ENCODE measurements around the gene AP5S1.

Gene AP5S1

GRCh38 chr20:3874194-3874844, 54.0 kb downstream of the AP5S1 start:
- ATAC-seq = no peak
- no peak for TF ChIP-seq ISL1 (CRISPR knock-in tag; IDR thresholded peaks at IDR 0.05)
- TF ChIP-seq, protein P1, sequence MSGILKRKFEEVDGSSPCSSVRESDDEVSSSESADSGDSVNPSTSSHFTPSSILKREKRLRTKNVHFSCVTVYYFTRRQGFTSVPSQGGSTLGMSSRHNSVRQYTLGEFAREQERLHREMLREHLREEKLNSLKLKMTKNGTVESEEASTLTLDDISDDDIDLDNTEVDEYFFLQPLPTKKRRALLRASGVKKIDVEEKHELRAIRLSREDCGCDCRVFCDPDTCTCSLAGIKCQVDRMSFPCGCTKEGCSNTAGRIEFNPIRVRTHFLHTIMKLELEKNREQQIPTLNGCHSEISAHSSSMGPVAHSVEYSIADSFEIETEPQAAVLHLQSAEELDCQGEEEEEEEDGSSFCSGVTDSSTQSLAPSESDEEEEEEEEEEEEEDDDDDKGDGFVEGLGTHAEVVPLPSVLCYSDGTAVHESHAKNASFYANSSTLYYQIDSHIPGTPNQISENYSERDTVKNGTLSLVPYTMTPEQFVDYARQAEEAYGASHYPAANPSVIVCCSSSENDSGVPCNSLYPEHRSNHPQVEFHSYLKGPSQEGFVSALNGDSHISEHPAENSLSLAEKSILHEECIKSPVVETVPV (CRISPR knock-in tag; IDR thresholded peaks at IDR 0.05) = no peak
- TF ChIP-seq ZC3H10 (CRISPR knock-in tag; IDR thresholded peaks at IDR 0.05) = no peak
- TF ChIP-seq PATZ1 (CRISPR knock-in tag; IDR thresholded peaks at IDR 0.05; ENCODE audit: borderline replicate concordance) = no peak
- TF ChIP-seq, protein P2, sequence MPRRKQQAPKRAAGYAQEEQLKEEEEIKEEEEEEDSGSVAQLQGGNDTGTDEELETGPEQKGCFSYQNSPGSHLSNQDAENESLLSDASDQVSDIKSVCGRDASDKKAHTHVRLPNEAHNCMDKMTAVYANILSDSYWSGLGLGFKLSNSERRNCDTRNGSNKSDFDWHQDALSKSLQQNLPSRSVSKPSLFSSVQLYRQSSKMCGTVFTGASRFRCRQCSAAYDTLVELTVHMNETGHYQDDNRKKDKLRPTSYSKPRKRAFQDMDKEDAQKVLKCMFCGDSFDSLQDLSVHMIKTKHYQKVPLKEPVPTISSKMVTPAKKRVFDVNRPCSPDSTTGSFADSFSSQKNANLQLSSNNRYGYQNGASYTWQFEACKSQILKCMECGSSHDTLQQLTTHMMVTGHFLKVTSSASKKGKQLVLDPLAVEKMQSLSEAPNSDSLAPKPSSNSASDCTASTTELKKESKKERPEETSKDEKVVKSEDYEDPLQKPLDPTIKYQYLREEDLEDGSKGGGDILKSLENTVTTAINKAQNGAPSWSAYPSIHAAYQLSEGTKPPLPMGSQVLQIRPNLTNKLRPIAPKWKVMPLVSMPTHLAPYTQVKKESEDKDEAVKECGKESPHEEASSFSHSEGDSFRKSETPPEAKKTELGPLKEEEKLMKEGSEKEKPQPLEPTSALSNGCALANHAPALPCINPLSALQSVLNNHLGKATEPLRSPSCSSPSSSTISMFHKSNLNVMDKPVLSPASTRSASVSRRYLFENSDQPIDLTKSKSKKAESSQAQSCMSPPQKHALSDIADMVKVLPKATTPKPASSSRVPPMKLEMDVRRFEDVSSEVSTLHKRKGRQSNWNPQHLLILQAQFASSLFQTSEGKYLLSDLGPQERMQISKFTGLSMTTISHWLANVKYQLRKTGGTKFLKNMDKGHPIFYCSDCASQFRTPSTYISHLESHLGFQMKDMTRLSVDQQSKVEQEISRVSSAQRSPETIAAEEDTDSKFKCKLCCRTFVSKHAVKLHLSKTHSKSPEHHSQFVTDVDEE (CRISPR knock-in tag; IDR thresholded peaks at IDR 0.05) = no peak
- no peak for TF ChIP-seq SNAI2 (CRISPR knock-in tag; IDR thresholded peaks at IDR 0.05)
- TF ChIP-seq, protein P3, sequence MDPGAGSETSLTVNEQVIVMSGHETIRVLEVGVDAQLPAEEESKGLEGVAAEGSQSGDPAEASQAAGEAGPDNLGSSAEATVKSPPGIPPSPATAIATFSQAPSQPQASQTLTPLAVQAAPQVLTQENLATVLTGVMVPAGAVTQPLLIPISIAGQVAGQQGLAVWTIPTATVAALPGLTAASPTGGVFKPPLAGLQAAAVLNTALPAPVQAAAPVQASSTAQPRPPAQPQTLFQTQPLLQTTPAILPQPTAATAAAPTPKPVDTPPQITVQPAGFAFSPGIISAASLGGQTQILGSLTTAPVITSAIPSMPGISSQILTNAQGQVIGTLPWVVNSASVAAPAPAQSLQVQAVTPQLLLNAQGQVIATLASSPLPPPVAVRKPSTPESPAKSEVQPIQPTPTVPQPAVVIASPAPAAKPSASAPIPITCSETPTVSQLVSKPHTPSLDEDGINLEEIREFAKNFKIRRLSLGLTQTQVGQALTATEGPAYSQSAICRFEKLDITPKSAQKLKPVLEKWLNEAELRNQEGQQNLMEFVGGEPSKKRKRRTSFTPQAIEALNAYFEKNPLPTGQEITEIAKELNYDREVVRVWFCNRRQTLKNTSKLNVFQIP (CRISPR knock-in tag; IDR thresholded peaks at IDR 0.05; ENCODE audit: borderline replicate concordance, low read depth) = no peak
- TF ChIP-seq ARNTL (CRISPR knock-in tag; IDR thresholded peaks at IDR 0.05; ENCODE audit: borderline replicate concordance, low read depth) = no peak
- TF ChIP-seq OSR1 (CRISPR knock-in tag; IDR thresholded peaks at IDR 0.05) = no peak
- no peak for TF ChIP-seq TCF4 (CRISPR knock-in tag; IDR thresholded peaks at IDR 0.05; ENCODE audit: borderline replicate concordance)
- TF ChIP-seq, protein P4, sequence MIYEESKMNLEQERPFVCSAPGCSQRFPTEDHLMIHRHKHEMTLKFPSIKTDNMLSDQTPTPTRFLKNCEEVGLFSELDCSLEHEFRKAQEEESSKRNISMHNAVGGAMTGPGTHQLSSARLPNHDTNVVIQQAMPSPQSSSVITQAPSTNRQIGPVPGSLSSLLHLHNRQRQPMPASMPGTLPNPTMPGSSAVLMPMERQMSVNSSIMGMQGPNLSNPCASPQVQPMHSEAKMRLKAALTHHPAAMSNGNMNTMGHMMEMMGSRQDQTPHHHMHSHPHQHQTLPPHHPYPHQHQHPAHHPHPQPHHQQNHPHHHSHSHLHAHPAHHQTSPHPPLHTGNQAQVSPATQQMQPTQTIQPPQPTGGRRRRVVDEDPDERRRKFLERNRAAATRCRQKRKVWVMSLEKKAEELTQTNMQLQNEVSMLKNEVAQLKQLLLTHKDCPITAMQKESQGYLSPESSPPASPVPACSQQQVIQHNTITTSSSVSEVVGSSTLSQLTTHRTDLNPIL (CRISPR knock-in tag; IDR thresholded peaks at IDR 0.05; ENCODE audit: low read depth) = no peak
- no peak for TF ChIP-seq ZFP3 (CRISPR knock-in tag; IDR thresholded peaks at IDR 0.05)

DNA sequence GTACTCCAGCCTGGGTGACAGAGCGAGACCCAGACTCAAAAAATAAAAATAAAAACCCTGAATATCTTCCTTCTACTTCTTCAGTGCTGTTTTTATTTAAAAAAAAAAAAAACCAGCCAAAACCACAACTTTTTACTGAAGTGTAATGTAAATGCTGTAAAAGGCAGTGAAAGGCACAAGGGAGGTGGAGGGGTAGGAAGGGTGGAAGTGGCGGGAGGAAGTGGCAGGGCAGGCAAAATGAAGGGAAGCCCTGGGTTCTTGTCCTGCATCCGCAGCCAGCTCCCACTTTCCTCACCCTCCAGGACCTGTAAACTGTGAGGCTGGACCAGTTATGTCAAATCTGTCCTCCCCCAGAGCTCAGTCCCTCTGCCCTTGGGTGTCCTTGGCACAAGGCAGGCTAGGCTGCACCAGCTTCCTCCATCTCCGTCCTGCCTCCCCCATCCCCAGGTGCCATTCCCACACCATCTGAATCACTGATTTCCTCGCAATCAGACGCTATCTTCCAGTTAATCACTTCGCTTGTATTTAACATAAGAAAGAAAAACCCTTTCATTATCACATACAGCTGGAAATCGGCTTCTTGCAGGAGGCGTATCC, 55.1 kb downstream of the AP5S1 start:
- no peak for ATAC-seq
- TF ChIP-seq, protein P4 (CRISPR knock-in tag; IDR thresholded peaks at IDR 0.05; ENCODE audit: low read depth) = no peak
- TF ChIP-seq ZC3H10 (CRISPR knock-in tag; IDR thresholded peaks at IDR 0.05) (no peak), PPARA (CRISPR knock-in tag; IDR thresholded peaks at IDR 0.05; ENCODE audit: borderline replicate concordance) (no peak), GLIS3 (CRISPR knock-in tag; IDR thresholded peaks at IDR 0.05) (no peak), BACH2 (CRISPR knock-in tag; IDR thresholded peaks at IDR 0.05; ENCODE audit: borderline replicate concordance) (no peak), PATZ1 (CRISPR knock-in tag; IDR thresholded peaks at IDR 0.05; ENCODE audit: borderline replicate concordance) (no peak), ESRRG (CRISPR knock-in tag; IDR thresholded peaks at IDR 0.05) (no peak), TCF4 (CRISPR knock-in tag; IDR thresholded peaks at IDR 0.05; ENCODE audit: borderline replicate concordance) (no peak), OSR1 (CRISPR knock-in tag; IDR thresholded peaks at IDR 0.05) (no peak), ZNF565 (CRISPR knock-in tag; conservative IDR thresholded peaks at IDR 0.05; ENCODE audit: low read depth) (no peak), RARB (CRISPR knock-in tag; IDR thresholded peaks at IDR 0.05) (no peak), ZNF8 (CRISPR knock-in tag; IDR thresholded peaks at IDR 0.05) (no peak), ZFP30 (CRISPR knock-in tag; IDR thresholded peaks at IDR 0.05) (no peak), TOX (CRISPR knock-in tag; IDR thresholded peaks at IDR 0.05; ENCODE audit: borderline replicate concordance) (no peak), ZFP3 (CRISPR knock-in tag; IDR thresholded peaks at IDR 0.05) (no peak)
- TF ChIP-seq, protein P3 (CRISPR knock-in tag; IDR thresholded peaks at IDR 0.05; ENCODE audit: borderline replicate concordance, low read depth) = no peak
